HFFc6 (cell line): ENCODE measurements around the gene TSPAN9. TPM values are rescaled to one million over a fixed set of nuclear protein-coding genes. Genes with fewer than 3 reads are reported as not detected.

Experiments used
- DNase-seq: peaks from one replicate; pipeline ENCODE4 v3.0.0-alpha.2; 2018
- H3K27ac Mint-ChIP-seq: 2 replicates; pipeline ENCODE4 v1.8.0; 2020; ENCODE audit warnings: mild to moderate bottlenecking, mixed read lengths
- H3K27me3 Mint-ChIP-seq: 2 replicates; pipeline ENCODE4 v1.8.0; 2021; ENCODE audit warnings: mild to moderate bottlenecking, moderate library complexity, mixed read lengths; ENCODE audit not compliant: insufficient read depth
- H3K36me3 Mint-ChIP-seq: 2 replicates; pipeline ENCODE4 v1.8.0; 2021; ENCODE audit warnings: low read depth, mixed read lengths
- H3K4me1 Mint-ChIP-seq: 2 replicates; pipeline ENCODE4 v1.8.0; 2020; ENCODE audit warnings: low read depth, mixed read lengths
- H3K4me3 Mint-ChIP-seq: 2 replicates; pipeline ENCODE4 v1.8.0; 2020; ENCODE audit warnings: mild to moderate bottlenecking, moderate library complexity, mixed read lengths
- H3K9me3 Mint-ChIP-seq: 2 replicates; pipeline ENCODE4 v1.8.0; 2020; ENCODE audit warnings: mild to moderate bottlenecking, mixed read lengths
- CTCF ChIP-seq: fragments of 200-600 bp; sonication (generic); IDR thresholded peaks from 2 replicates; pipeline ENCODE4 v1.5.0; 2021; ENCODE audit warnings: antibody characterized with exemption, mild to moderate bottlenecking
- total RNA-seq, 6 experiments: library from RNA; stranded (reverse); fragmentation: NEBNext Ultra II Directional; extraction: Animal tissue kit (Norgen Biotek cat#: 25700); gene quantifications; 2 replicates in 1 of 6; 3 replicates in 5 of 6; pipeline ENCODE4 v1.2.3, GENCODE V29; 2021

Gene TSPAN9
- total RNA-seq, 6 experiments from 2014 or later, result 18.1 to 35.8 (median 22.7) TPM

GRCh38 chr12:3158851-3159465, 81.8 kb downstream of the TSPAN9 start:
- no peaks in the 10 kb centered on the region for H3K9me3 Mint-ChIP-seq
- H3K4me3 Mint-ChIP-seq, result peak overlapping the region; percentile 61
- peak; percentile 49 for DNase-seq
- H3K4me1 Mint-ChIP-seq, result peaks cover 27% of the 10 kb centered on the region
- TF ChIP-seq CTCF, result no peak
- H3K27ac Mint-ChIP-seq, result peak overlapping the region; percentile 93
- peaks cover 7% of the 10 kb centered on the region; the same call in 1 of the 2 replicates for H3K36me3 Mint-ChIP-seq
- peaks cover 3% of the 10 kb centered on the region; the same call in 1 of the 2 replicates for H3K27me3 Mint-ChIP-seq

DNA sequence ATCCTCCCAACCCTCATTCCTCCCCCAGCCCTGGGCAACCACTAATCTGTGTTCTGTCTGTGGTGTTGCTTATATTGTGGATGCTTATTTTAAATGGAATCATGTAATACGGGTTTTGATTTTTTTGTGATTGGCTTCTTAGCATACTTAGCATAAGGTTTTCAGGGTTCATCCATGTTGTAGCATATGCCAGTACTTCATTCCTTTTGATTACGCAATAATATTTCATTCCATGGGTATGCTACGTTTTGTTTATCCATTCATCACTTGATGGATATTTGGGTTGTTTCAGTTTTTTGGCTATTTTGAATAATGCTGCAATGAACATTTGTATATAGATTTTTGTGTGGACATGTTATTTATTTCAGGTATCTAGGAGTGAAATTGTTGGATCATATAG, 82.9 kb downstream of the TSPAN9 start:
- Mint-ChIP-seq H3K36me3 (peaks cover 7% of the 10 kb centered on the region; the same call in 1 of the 2 replicates), H3K27me3 (peaks cover 3% of the 10 kb centered on the region; the same call in 1 of the 2 replicates), H3K4me1 (peaks cover 32% of the 10 kb centered on the region), H3K9me3 (no peaks in the 10 kb centered on the region), H3K27ac (peak overlapping the region; percentile 44; the same call in 1 of the 2 replicates), H3K4me3 (no peak overlapping the region; the same call in 1 of the 2 replicates)
- DNase-seq, result no peak
- no peak for TF ChIP-seq CTCF

DNA sequence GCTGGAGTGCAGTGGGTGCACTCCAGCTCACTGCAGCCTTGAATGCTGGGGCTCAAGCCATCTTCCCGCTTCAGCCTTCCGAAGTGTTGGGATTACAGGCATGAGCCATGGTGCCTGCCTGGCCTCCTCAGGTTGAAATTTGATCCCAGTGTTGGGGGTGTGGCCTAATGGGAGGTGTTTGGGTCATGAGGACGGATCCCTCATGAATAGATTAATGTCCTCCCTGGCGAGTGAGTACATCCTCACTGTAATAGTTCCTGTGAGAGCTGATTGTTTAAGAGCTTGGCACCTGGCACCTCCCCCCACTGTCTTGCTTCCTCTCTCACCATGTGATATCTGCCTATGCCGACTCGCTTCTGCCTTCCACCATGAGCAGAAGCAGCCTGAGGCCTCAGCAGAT, 84.7 kb downstream of the TSPAN9 start:
- DNase-seq, result no peak
- no peak for TF ChIP-seq CTCF
- Mint-ChIP-seq H3K4me3 (no peak overlapping the region), H3K27ac (no peak overlapping the region), H3K4me1 (peaks cover 35% of the 10 kb centered on the region), H3K27me3 (peaks cover 3% of the 10 kb centered on the region; the same call in 1 of the 2 replicates), H3K9me3 (no peaks in the 10 kb centered on the region), H3K36me3 (peaks cover 7% of the 10 kb centered on the region; the same call in 1 of the 2 replicates)

GRCh38 chr12:3164454-3165077, 87.4 kb downstream of the TSPAN9 start:
- peaks cover 5% of the 10 kb centered on the region; the same call in 1 of the 2 replicates for H3K27me3 Mint-ChIP-seq

More at GRCh38 chr12:3164454-3165077, 87.4 kb downstream of the TSPAN9 start:
- Mint-ChIP-seq H3K4me3 (no peak overlapping the region), H3K9me3 (no peaks in the 10 kb centered on the region), H3K27ac (no peak overlapping the region), H3K4me1 (peaks cover 51% of the 10 kb centered on the region), H3K36me3 (peaks cover 7% of the 10 kb centered on the region; the same call in 1 of the 2 replicates)
- TF ChIP-seq CTCF, result no peak
- no peak for DNase-seq
